K562 (cell line): ENCODE data around the gene KIF3A. TPM values are rescaled to one million over a fixed set of nuclear protein-coding genes. Genes with fewer than 3 reads are reported as not detected.

Experiments used
- ATAC-seq: fragments of 200-7000 bp; cut with Tn5 transposase; 3 replicates; pipeline ENCODE4 v1.9.1; 2020; ENCODE audit warnings: moderate library complexity
- BruUV-seq: library from RNA; stranded (reverse); fragments of 400-500 nt; replicated peaks from 2 replicates; lab custom pipeline; 2021; lab: Mats Ljungman, UMichigan
- CTCF ChIA-PET: fragments of 300-600 bp; formaldehyde crosslinking; extraction: SDS; loops from one replicate; lab custom pipeline; 2021; ENCODE audit warnings: low intra/inter-chr PET ratio; lab: Yijun Ruan, JAX
- POLR2A ChIA-PET: fragments of 300-600, 350-650 bp; sonication (Branson Sonifier 250); formaldehyde crosslinking; extraction: SDS; loops from one replicate; lab custom pipeline; 2021; ENCODE audit warnings: antibody characterized with exemption, inconsistent platforms; lab: Yijun Ruan, JAX
- DNase-seq, 4 experiments: peaks; one replicate each; pipeline versions ENCODE4 v3.0.0 to v3.0.0-alpha.2; 2011 to 2018; ENCODE audit warnings: low spot score in 3 of 4, mixed read lengths in 3 of 4; ENCODE audit errors: extremely low read depth in 1 of 4
- FAIRE-seq: peaks from 2 replicates; lab custom pipeline; 2011; peaks lifted over from hg19 to GRCh38; lab: Jason Lieb, UNC
- H2AFZ ChIP-seq: 2 replicates; pipeline ENCODE4 v1.6.0; 2011; ENCODE audit warnings: low read depth, low read length, control low read depth, inconsistent platforms
- H3K27ac ChIP-seq: fragments of 200-600 bp; 3 replicates; pipeline ENCODE4 v1.8.0; 2011; ENCODE audit warnings: low read depth, mild to moderate bottlenecking, control low read depth, inconsistent platforms, low read length, moderate library complexity, mixed read lengths; ENCODE audit errors: extremely low read depth
- H3K27me3 ChIP-seq, 2 experiments: fragments of 300-600 bp in 1 of 2; 2 replicates in 1 of 2; 3 replicates in 1 of 2; pipeline versions ENCODE4 v1.6.0 to v1.8.0; 2011; ENCODE audit warnings: inconsistent platforms in 2 of 2, low read length in 2 of 2, mild to moderate bottlenecking in 1 of 2, mixed read lengths in 1 of 2, moderate library complexity in 1 of 2; ENCODE audit not compliant: control insufficient read depth in 2 of 2, insufficient read depth in 2 of 2
- H3K36me3 ChIP-seq: fragments of 300-600 bp; 3 replicates; pipeline ENCODE4 v1.8.0; 2011; ENCODE audit warnings: mild to moderate bottlenecking, low read length, inconsistent platforms; ENCODE audit not compliant: control insufficient read depth, insufficient read depth
- H3K4me1 ChIP-seq, 2 experiments: fragments of 200-600 bp in 1 of 2; replicated peaks in 1 of 2; 2 replicates in 1 of 2; 3 replicates in 1 of 2; pipeline versions ENCODE4 v1.5.1 to v1.8.0; 2011; ENCODE audit warnings: inconsistent platforms in 2 of 2, low read length in 2 of 2, mild to moderate bottlenecking in 1 of 2, mixed read lengths in 1 of 2, moderate library complexity in 1 of 2; ENCODE audit not compliant: control insufficient read depth in 2 of 2, insufficient read depth in 2 of 2
- H3K4me2 ChIP-seq: 2 replicates; pipeline ENCODE4 v1.6.1; 2011; ENCODE audit warnings: low read length, control low read depth, inconsistent platforms, mixed read lengths; ENCODE audit not compliant: insufficient read depth
- H3K4me3 ChIP-seq: fragments of 200-600 bp; sonication (generic), shearing (Covaris generic); 2 replicates; pipeline ENCODE4 v1.5.1; 2016; ENCODE audit warnings: control low read depth, inconsistent platforms
- H3K79me2 ChIP-seq: fragments of 200-600 bp; 3 replicates; pipeline ENCODE4 v1.8.0; 2011; ENCODE audit warnings: low read length, inconsistent platforms; ENCODE audit not compliant: control insufficient read depth, insufficient read depth
- H3K9ac ChIP-seq, 2 experiments: 2 replicates each; pipeline versions ENCODE4 v1.6.0 to v1.6.1; 2011; ENCODE audit warnings: low read depth in 2 of 2, low read length in 2 of 2, control low read depth in 1 of 2, inconsistent platforms in 1 of 2, mild to moderate bottlenecking in 1 of 2, mixed read lengths in 1 of 2; ENCODE audit not compliant: insufficient read depth in 1 of 2
- H3K9me1 ChIP-seq: one replicate; pipeline ENCODE4 v1.6.0; 2011; ENCODE audit warnings: inconsistent platforms, mild to moderate bottlenecking, low read length, moderate library complexity; ENCODE audit not compliant: control insufficient read depth, insufficient read depth
- H3K9me3 ChIP-seq: replicated peaks from 2 replicates; pipeline ENCODE4 v1.5.1; 2011; ENCODE audit warnings: low read depth, low read length, inconsistent platforms; ENCODE audit not compliant: control insufficient read depth, insufficient read depth
- H4K20me1 ChIP-seq: replicated peaks from 2 replicates; pipeline ENCODE4 v1.6.1; 2011; ENCODE audit warnings: low read length, inconsistent platforms, mixed read lengths; ENCODE audit not compliant: control insufficient read depth, insufficient read depth
- E2F6 ChIP-seq, 2 experiments: IDR thresholded peaks; 2 replicates each; pipeline ENCODE4 v1.6.1; 2011; ENCODE audit warnings: borderline replicate concordance in 1 of 2, control low read depth in 1 of 2, low read depth in 1 of 2, low read length in 1 of 2, mild to moderate bottlenecking in 1 of 2, mixed read lengths in 1 of 2, moderate library complexity in 1 of 2; ENCODE audit not compliant: insufficient read depth in 1 of 2, insufficient read length in 1 of 2, poor library complexity in 1 of 2, severe bottlenecking in 1 of 2; ENCODE audit errors: extremely low read depth in 1 of 2
- FUS ChIP-seq: fragments of 200-400 bp; formaldehyde crosslinking; optimal IDR thresholded peaks from 2 replicates; pipeline ENCODE3; 2017; ENCODE audit warnings: low read depth, low read length
- MAFK ChIP-seq: IDR thresholded peaks from 2 replicates; pipeline ENCODE4 v1.6.1; 2011; ENCODE audit warnings: low read length, improper control_type of control experiment
- MCM5 ChIP-seq: fragments of 450-650 bp; IDR thresholded peaks from 2 replicates; pipeline ENCODE4 v1.6.1; 2016; ENCODE audit warnings: low read depth
- NFIX ChIP-seq: fragments of 250-450 bp; sonication (Bioruptor Pico); IDR thresholded peaks from 2 replicates; pipeline ENCODE4 v1.4.0; 2020; ENCODE audit warnings: low read depth, mild to moderate bottlenecking, moderate library complexity
- PATZ1 ChIP-seq: fragments of 250-450 bp; sonication (Bioruptor Pico); IDR thresholded peaks from 2 replicates; pipeline ENCODE4 v1.5.0; 2020; ENCODE audit warnings: mild to moderate bottlenecking, borderline replicate concordance
- RFX1 ChIP-seq: fragments of 450-650 bp; IDR thresholded peaks from 2 replicates; pipeline ENCODE4 v1.6.1; 2016; ENCODE audit warnings: mild to moderate bottlenecking, moderate library complexity
- TAF9B ChIP-seq: fragments of 450-650 bp; IDR thresholded peaks from 2 replicates; pipeline ENCODE4 v1.6.1; 2018; ENCODE audit warnings: mild to moderate bottlenecking; ENCODE audit not compliant: partially characterized antibody
- ZNF143 ChIP-seq: sonication (generic); formaldehyde crosslinking; IDR thresholded peaks from 2 replicates; pipeline ENCODE4 v1.9.0; 2022; ENCODE audit warnings: mild to moderate bottlenecking, missing genetic modification reagents
- ZNF655 ChIP-seq: fragments of 250-450 bp; sonication (Bioruptor Pico); IDR thresholded peaks from 2 replicates; pipeline ENCODE4 v1.5.0; 2021
- ZNF76 ChIP-seq: fragments of 250-450 bp; sonication (Bioruptor Pico); IDR thresholded peaks from 2 replicates; pipeline ENCODE4 v1.4.0; 2020; ENCODE audit warnings: mild to moderate bottlenecking, moderate library complexity, borderline replicate concordance
- WGBS: fragments of 100-300 bp; shearing (Covaris generic); methylation state at CpG from one replicate; pipeline ENCODE4 v1.1.6; 2016; ENCODE audit warnings: low coverage, mixed read lengths; ENCODE audit not compliant: insufficient coverage; ENCODE audit errors: missing lambda C conversion rate; 5-methylcytosine and 5-hydroxymethylcytosine counted together
- in situ Hi-C: fragments of 300-500 bp; cut with MboI; formaldehyde crosslinking; loops from 4 replicates; pipeline ENCODE4 v1.15.0; 2018; ENCODE audit warnings: inconsistent platforms, mixed read lengths
- intact Hi-C: fragments of 100-400 bp; cut with micrococcal nuclease; formaldehyde crosslinking; loops from 2 replicates; pipeline ENCODE4 v1.14.2; 2022
- polyA plus RNA-seq, 8 experiments: library from polyadenylated mRNA; depleted of rRNA in 4 of 8; stranded (reverse) in 5 of 8; unstranded in 3 of 8; fragments of >200 nt; fragmentation: Nextera tagmentation in 2 of 8; fragmentation: Illumina TruSeq in 1 of 8; extraction: Ambion mirVana in 2 of 8; extraction: Trizol in 1 of 8; gene quantifications; 2 replicates each; pipeline versions ENCODE4 v1.2.1 to v1.2.3, GENCODE V29; 2011 to 2014; ENCODE audit warnings: inconsistent platforms in 1 of 8, missing spikeins in 1 of 8
- total RNA-seq, 7 experiments: library from RNA; depleted of rRNA in 6 of 7; stranded (reverse); fragments of >200 nt in 6 of 7; fragmentation: Illumina TruSeq in 2 of 7; extraction: Trizol in 2 of 7; gene quantifications; 2 replicates each; pipeline versions ENCODE4 v1.2.1 to v1.2.3, GENCODE V29; 2011 to 2021; ENCODE audit warnings: low replicate concordance in 1 of 7

Gene KIF3A
- total and polyA plus RNA-seq, 9 of the 15 experiments (the other 6 are each of a cell fraction or from before 2014, with no cell fraction given) = 1.5 to 7.8 (median 6.0) TPM

- peaks cover 22% of the 10 kb centered on the region; the same call in 2 of the 3 replicates for H3K36me3 ChIP-seq
- 3% methylated on average over 47 of the region's 82 CpGs for WGBS
- CTCF ChIA-PET = interaction anchor here (0.7 kb wide), 1 partner anchor 116 kb away, joined by 3 read pairs; no protein-coding TSS in a partner anchor
- POLR2A ChIA-PET = interaction anchor here (0.5 to 2.9 kb wide), 11 partner anchors 9 to 485 kb away, joined by 3 to 10 read pairs (median 4); partner anchors contain the start of gene RAD50
- no peaks in the 10 kb centered on the region for H3K9me3 ChIP-seq
- intact Hi-C loops = loop anchor here (2.0 kb wide), 1 partner anchor 43 kb away; no protein-coding TSS in a partner anchor
- no peaks in the 10 kb centered on the region; the same call in 1 of the 2 replicates for H4K20me1 ChIP-seq
- H2AFZ ChIP-seq = peak within 1 kb of the TSS; percentile 93
- in situ Hi-C loops = no loop called here
- H3K4me1 ChIP-seq = peaks cover 53 to 60% of the 10 kb centered on the region in 2 experiments
- DNase-seq = peak; percentile 73 to 87 (median 82)
- BruUV-seq = TSS peak; percentile 56
- H3K9ac ChIP-seq = peak within 1 kb of the TSS; percentile 81 to 95
- FAIRE-seq = peak; percentile 65
- peak within 1 kb of the TSS; percentile 58 for H3K4me3 ChIP-seq
- no peaks in the 10 kb centered on the region for H3K27me3 ChIP-seq
- peak within 1 kb of the TSS; percentile 79 for H3K27ac ChIP-seq
- peak within 1 kb of the TSS; percentile 88 for H3K4me2 ChIP-seq
- H3K79me2 ChIP-seq = peaks cover 60% of the 10 kb centered on the region
- peak; percentile 43 for ATAC-seq
- H3K9me1 ChIP-seq = no peaks in the 10 kb centered on the region
- TF ChIP-seq RFX1 = no peak
- no peak for TF ChIP-seq MCM5
- TF ChIP-seq ZNF655 = no peak
- TF ChIP-seq E2F6 (IDR thresholded peaks at IDR 0.05; ENCODE audit: borderline replicate concordance in 1 of 2, extremely low read depth in 1 of 2, insufficient read depth in 1 of 2, insufficient read length in 1 of 2, low read depth in 1 of 2, low read length in 1 of 2, poor library complexity in 1 of 2, severe bottlenecking in 1 of 2) = peak; percentile 54 to 91
- TF ChIP-seq ZNF76 (CRISPR knock-in tag) = no peak
- no peak for TF ChIP-seq PATZ1 (CRISPR knock-in tag)
- no peak for TF ChIP-seq FUS
- no peak for TF ChIP-seq TAF9B
- TF ChIP-seq ZNF143 (CRISPR knock-in tag) = peak; percentile 63
- no peak for TF ChIP-seq NFIX (CRISPR knock-in tag)
- no peak for TF ChIP-seq MAFK
Observed at GRCh38 chr5:132777209-132778069, 40.1 kb upstream of the KIF3A start, which contains the start of gene SEPTIN8. Gene SEPTIN8, minus strand, starts transcription at chr5:132777239. Its CDS starts 102 bp downstream, at chr5:132777137.
